ENCODE data around the gene MC4R. TPM values are rescaled to one million over a fixed set of nuclear protein-coding genes. Genes with fewer than 3 reads are reported as not detected.

The MC4R gene
- total RNA-seq, 2 experiments from 2014 or later, result not detected

GRCh38 chr18:60377778-60378469 lies 5.3 kb upstream of the MC4R start:
- Histone ChIP-seq H3K27ac (ENCODE audit: low read depth in 1 of 2, low read length in 2 of 2) (no peak overlapping the region), H3K27me3 (ENCODE audit: control insufficient read depth in 1 of 2, insufficient read depth in 2 of 2, low read length in 2 of 2) (no peaks in the 10 kb centered on the region), H3K4me3 (ENCODE audit: low read length) (no peak overlapping the region), H3K4me1 (ENCODE audit: insufficient read depth, low read length) (no peaks in the 10 kb centered on the region), H3K9me3 (ENCODE audit: control insufficient read depth in 1 of 2, insufficient read depth in 1 of 2, low read length in 2 of 2) (no peaks in the 10 kb centered on the region), H3K36me3 (ENCODE audit: insufficient read depth, low read length) (no peaks in the 10 kb centered on the region)
- POLR2A ChIA-PET, result no interaction called here
- H3K4me1 Mint-ChIP-seq (ENCODE audit: low read depth), result no peaks in the 10 kb centered on the region
- ATAC-seq (ENCODE audit: poor library complexity), result no peak
- H3K4me3 Mint-ChIP-seq, result no peak overlapping the region
- no peak for DNase-seq
- no peak for TF ChIP-seq CTCF (IDR thresholded peaks at IDR 0.05)
- H3K36me3 Mint-ChIP-seq (ENCODE audit: low read depth), result no peaks in the 10 kb centered on the region
- H3K9me3 Mint-ChIP-seq, result no peaks in the 10 kb centered on the region
- H3K27ac Mint-ChIP-seq, result no peak overlapping the region
- intact Hi-C loops (cut with DNase I, micrococcal nuclease), result no loop called here
- CTCF ChIA-PET, result no interaction called here
- H3K27me3 Mint-ChIP-seq, result no peaks in the 10 kb centered on the region

GRCh38 chr18:60372132-60372531 lies 443 bp downstream of the MC4R start:
- no peaks in the 10 kb centered on the region for H3K36me3 Mint-ChIP-seq (ENCODE audit: low read depth)
- POLR2A ChIA-PET, result no interaction called here
- no peak for TF ChIP-seq CTCF (IDR thresholded peaks at IDR 0.05)
- no peaks in the 10 kb centered on the region for H3K4me1 Mint-ChIP-seq (ENCODE audit: low read depth)
- intact Hi-C loops (cut with DNase I, micrococcal nuclease), result no loop called here
- no peaks in the 10 kb centered on the region for H3K36me3 ChIP-seq (ENCODE audit: insufficient read depth, low read length)
- no peaks in the 10 kb centered on the region for H3K27me3 Mint-ChIP-seq
- H3K4me3 Mint-ChIP-seq, result no peak overlapping the region
- DNase-seq (no peak), ATAC-seq (ENCODE audit: poor library complexity) (no peak)
- no peak overlapping the region for H3K27ac ChIP-seq (ENCODE audit: low read depth in 1 of 2, low read length in 2 of 2)
- H3K9me3 ChIP-seq (ENCODE audit: control insufficient read depth in 1 of 2, insufficient read depth in 1 of 2, low read length in 2 of 2), result no peaks in the 10 kb centered on the region
- H3K9me3 Mint-ChIP-seq, result no peaks in the 10 kb centered on the region
- no peak overlapping the region for H3K27ac Mint-ChIP-seq
- no peaks in the 10 kb centered on the region for H3K4me1 ChIP-seq (ENCODE audit: insufficient read depth, low read length)
- H3K4me3 ChIP-seq (ENCODE audit: low read length), result no peak overlapping the region
- CTCF ChIA-PET, result no interaction called here
- no peaks in the 10 kb centered on the region for H3K27me3 ChIP-seq (ENCODE audit: control insufficient read depth in 1 of 2, insufficient read depth in 2 of 2, low read length in 2 of 2)

DNA sequence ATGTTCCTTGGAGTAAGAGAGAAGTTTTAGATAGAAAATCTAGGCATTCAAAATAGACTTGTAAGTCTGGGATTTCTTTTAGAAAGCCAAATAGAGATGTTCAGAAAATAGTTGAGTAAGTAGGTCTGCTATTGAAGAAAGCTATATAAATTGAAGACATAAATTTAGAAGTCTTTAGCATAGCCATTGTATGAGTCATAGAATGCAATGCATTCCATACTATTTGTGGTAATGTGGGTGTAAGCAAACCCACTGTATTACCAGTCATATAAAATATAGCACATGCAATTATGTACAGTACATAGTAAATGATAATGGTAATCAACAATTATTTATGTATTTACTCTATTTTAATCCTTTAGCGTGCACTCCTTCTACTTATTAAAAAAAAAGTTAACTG lies 14.1 kb downstream of the MC4R start:
- Histone ChIP-seq H3K9me3 (ENCODE audit: control insufficient read depth in 1 of 2, insufficient read depth in 1 of 2, low read length in 2 of 2) (no peaks in the 10 kb centered on the region), H3K4me1 (ENCODE audit: insufficient read depth, low read length) (no peaks in the 10 kb centered on the region), H3K4me3 (ENCODE audit: low read length) (no peak overlapping the region), H3K27me3 (ENCODE audit: control insufficient read depth in 1 of 2, insufficient read depth in 2 of 2, low read length in 2 of 2) (no peaks in the 10 kb centered on the region), H3K36me3 (ENCODE audit: insufficient read depth, low read length) (no peaks in the 10 kb centered on the region), H3K27ac (ENCODE audit: low read depth in 1 of 2, low read length in 2 of 2) (no peak overlapping the region)
- Mint-ChIP-seq H3K27ac (no peak overlapping the region), H3K4me1 (ENCODE audit: low read depth) (no peaks in the 10 kb centered on the region), H3K27me3 (no peaks in the 10 kb centered on the region), H3K4me3 (no peak overlapping the region), H3K9me3 (no peaks in the 10 kb centered on the region), H3K36me3 (ENCODE audit: low read depth) (no peaks in the 10 kb centered on the region)
- ChIA-PET POLR2A (no interaction called here), CTCF (no interaction called here)
- TF ChIP-seq CTCF (IDR thresholded peaks at IDR 0.05), result no peak
- ATAC-seq (ENCODE audit: poor library complexity) (no peak), DNase-seq (no peak)
- intact Hi-C loops (cut with DNase I, micrococcal nuclease), result no loop called here

Data from CD4-positive, alpha-beta T cell (primary cell).